GM21447 (cell line): ENCODE results near the gene RNF25.
A peak's percentile ranks its signal among the peaks of the same experiment; 100 is the strongest.
"Not testable (repeated sequence)": the region's sequence is repeated elsewhere in the genome, so short reads cannot be mapped to it uniquely, and the experiment has no call there.

Source experiments
- ATAC-seq: cut with Tn5 transposase; IDR thresholded peaks from one replicate; pipeline ENCODE4 v1.9.1; 2021; ENCODE audit not compliant: unreplicated experiment

RNF25 gene

DNA sequence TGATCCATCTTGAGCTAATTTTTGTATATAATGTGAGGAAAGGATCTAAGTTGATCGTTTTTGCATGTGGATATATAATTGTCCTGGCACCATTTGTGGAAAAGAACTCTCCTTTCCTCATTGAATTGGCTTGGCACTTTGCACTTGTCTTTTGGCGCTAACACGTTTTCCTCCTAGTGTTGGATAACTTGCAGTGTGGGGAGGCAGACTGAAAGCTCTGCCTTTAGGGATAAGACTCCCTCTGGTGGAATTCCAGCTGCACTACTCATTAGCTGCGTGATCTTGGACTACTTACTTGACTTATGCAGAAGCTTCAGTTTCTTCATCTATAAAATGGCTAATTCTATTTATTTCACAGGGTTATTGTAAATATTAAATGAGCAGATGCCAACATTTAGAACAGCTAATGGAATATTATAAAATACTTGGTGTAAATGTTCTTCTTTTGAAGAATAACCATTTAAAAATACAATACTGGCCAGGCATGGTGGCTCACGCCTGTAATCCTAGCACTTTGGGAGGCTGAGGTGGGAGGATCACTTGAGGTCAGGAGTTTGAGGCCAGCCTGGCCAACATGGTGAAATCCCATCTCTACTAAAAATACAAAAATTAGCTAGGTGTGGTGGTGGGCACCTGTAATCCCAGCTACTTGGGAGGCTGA, 15.7 kb upstream of the RNF25 start:
- ATAC-seq = not testable (repeated sequence)

DNA sequence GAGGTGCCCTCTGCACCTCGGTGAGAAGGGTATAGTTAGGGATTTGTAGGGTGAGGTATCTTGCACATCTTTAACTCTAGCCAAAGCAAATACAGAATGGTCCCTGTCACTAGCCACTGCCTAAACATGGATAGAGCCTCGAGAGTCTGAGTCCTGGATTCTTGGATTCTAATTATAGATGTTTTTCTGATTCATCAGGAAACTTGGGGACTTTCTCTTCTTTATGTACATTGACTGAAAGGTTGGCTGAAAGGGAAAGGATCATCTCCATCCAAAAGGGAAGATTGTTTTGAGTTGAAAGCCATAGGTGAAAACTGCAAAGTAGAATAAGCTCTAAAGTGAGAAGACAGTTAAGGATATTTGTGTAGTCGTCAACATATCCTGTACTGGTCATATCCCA, 8.3 kb upstream of the RNF25 start:
- ATAC-seq = no peak

DNA sequence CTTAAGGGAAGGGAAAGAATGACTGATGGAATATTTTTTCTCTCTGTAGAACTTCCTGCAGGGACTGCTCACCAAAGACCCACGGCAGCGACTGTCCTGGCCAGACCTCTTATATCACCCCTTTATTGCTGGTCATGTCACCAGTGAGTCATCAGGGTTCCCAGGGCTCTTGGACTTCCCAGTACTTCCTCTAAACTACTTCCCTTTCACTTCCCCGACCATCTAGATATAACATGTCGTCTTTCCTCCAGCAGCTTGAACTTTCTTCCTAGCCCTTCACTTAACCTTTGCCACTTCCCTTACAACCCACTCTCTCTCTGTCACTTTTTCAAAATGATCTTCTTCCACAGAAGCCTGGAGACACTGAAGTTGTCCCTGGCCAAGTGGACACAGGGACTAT, 7.3 kb upstream of the RNF25 start:
- no peak for ATAC-seq

- ATAC-seq = no peak
Observed at GRCh38 chr2:218671097-218671653, 627 bp downstream of the RNF25 start.

GRCh38 chr2:218664653-218665052, 7.1 kb downstream of the RNF25 start:
- no peak for ATAC-seq

- ATAC-seq = no peak
Observed at GRCh38 chr2:218663901-218664300, 7.9 kb downstream of the RNF25 start.

GRCh38 chr2:218662827-218663226, 9.0 kb downstream of the RNF25 start:
- ATAC-seq = no peak

DNA sequence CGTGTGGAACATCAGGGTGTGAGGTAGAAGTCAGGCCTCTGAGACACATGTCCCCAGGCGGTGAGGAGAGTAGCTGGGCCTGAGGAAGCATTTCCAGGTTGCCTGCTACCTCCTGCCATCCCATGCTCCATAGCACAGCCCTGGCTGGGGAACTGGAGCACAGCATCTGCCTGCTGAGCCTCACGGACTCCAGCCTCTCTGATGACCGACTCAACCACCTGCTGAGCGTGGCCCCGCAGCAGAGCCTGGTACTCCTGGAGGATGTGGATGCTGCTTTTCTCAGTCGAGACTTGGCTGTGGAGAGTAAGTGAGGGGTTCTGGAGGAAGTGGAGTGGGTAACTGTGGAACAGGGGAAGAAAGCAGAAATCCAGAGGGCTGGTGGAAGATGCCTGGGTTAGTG, 9.4 kb downstream of the RNF25 start:
- no peak for ATAC-seq

- no peak for ATAC-seq
Observed at GRCh38 chr2:218659988-218660358, 11.8 kb downstream of the RNF25 start.

GRCh38 chr2:218659258-218659987, 12.4 kb downstream of the RNF25 start, which contains the start of the genes BCS1L and ZNF142:
TSS of gene BCS1L (plus strand) at chr2:218659683. CDS start at chr2:218660988, 1,305 bp downstream.
TSS of gene ZNF142 (minus strand) at chr2:218659623. CDS start at chr2:218656429, 3,194 bp downstream.
- ATAC-seq = peak; percentile 95

DNA sequence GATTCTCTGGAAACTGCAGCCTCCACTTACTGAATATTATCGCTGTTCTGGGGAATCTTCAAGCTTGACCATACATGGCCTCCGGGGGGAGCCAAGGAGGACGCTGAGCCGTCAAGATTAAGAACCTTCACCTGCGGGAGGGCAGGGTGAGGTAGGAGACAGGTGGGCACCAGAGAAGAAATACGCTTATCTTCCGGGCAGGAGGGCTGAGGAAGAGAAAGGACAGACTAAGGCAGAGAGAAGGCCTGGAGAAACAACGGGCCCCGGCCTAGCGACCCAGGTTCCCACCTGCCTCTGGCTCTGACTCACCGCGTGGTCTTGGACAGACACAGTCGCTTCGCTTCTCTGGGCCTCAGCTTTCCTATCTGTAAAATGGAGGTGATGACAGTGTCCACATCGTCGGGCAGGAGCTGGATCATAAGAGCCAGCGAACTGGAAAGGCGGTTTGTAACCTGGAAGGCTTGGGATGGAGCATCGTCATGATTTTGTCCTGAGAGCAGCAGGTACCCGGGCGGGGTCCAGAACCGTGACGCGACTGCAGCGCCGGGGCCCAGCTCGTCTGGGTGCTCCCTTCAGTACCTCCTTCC, 13.0 kb downstream of the RNF25 start:
- peak; percentile 35 for ATAC-seq

DNA sequence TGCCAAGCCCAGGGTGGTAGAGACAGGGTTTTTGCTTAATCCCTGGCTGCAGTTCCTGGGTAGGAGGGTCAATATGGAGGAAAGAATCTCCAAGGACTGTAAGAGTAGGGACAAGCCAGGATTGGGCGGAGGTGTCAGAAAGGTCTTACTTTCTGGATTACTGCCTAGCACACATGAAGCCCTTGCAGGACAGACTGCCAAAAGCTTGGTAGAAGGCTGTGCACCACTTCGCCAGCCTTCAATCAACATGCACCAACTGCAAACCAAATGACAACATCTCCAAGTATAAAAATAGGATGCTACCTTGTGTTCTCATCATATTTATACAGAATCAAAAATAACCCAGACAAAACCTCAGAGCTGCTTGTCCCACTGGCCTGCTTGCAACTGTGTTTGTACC, 16.1 kb downstream of the RNF25 start:
- ATAC-seq = no peak

DNA sequence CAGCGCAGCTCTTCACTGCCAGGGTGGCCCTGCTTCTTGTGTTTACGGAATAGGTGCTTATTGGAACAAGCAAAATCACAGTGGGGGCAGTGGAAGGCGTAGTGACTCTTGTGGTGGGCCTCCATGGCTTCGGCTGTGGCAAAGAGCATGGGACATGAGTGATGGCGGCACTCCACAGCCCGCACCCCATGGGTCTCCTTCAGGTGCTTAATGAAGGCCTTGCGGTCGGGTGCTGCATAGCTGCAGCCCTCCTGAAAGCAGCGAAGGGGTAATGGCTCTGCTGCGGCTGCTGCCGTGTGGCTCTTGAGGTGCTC, 23.1 kb downstream of the RNF25 start:
- no peak for ATAC-seq

DNA sequence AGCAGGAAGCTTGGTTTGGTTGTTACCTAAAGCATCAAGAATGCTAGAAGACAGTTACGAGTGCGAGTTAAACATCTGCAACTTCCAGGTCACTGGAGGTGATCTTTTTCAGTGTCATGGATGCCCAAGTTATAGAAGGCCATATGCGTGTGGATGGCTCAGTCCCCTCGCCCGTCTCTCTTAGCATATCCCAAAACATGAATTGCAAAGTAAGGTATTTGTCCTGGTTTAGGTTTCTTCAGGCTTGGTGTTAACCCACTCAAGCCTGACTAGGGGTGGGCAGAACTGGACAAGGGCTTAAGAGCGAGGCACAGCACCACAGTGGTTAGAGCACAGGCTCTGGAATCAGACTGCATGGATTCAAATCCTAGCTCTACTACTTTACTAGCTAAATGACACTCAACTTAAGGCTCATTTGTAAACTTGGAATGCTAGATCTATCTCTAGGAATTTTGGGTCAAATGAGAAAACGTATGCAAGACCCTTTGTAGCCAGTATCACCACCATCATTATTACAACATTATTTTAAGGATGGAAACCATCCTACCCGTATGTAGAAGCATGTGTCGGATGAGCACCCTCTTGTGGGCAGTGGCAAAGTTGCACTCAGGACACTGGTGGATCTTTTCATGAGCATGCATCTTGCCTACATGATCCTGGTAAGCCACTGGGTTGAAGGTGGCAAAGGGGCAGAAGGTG, 23.6 kb downstream of the RNF25 start:
- ATAC-seq = no peak

GRCh38 chr2:218645126-218645525, 26.7 kb downstream of the RNF25 start:
- ATAC-seq = peak; percentile 69

- peak; percentile 5 for ATAC-seq
Observed at GRCh38 chr2:218644721-218645120, 27.1 kb downstream of the RNF25 start.

- no peak for ATAC-seq
Observed at GRCh38 chr2:218643751-218644310, 28.0 kb downstream of the RNF25 start.

DNA sequence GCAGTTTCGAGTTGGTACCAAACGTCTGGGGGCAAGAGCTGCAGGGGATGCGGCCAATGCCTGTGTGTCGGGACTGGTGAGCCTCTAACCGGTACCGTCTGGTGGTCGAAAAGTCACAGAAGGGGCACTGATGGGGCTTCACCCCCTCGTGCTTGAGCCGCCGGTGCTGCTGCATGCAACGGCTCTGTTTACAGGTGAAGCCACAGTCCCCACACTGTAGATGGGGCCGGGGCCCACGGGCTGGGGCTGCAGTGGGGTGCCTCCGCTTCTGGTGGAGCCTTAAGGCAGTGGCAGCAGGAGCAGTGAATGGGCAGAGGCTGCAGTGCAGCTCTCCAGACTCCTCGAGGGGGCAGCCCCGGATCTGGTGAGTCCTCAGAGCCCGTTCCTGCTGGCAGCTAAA, 29.0 kb downstream of the RNF25 start:
- ATAC-seq = no peak

- no peak for ATAC-seq
Observed at GRCh38 chr2:218642121-218642656, 29.6 kb downstream of the RNF25 start.

DNA sequence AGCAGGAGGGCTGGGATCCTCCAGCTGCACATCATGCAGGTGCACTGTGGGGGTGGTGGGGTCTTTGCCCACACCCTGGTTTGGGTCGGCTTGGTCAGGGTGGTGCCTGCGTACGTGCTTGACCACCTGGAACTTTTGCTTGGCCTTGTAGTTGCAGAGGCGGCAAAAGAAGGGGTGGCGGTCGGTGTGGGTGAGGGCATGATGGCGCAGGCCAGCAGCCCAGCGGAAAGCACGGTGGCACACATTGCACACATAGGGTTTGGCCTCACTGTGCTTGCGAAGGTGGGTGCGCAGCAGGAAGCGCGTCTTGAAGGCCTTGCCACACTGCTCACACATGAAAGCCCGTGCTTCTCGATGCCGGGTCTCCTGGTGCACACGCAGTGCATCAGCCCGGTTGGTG, 33.4 kb downstream of the RNF25 start:
- no peak for ATAC-seq

DNA sequence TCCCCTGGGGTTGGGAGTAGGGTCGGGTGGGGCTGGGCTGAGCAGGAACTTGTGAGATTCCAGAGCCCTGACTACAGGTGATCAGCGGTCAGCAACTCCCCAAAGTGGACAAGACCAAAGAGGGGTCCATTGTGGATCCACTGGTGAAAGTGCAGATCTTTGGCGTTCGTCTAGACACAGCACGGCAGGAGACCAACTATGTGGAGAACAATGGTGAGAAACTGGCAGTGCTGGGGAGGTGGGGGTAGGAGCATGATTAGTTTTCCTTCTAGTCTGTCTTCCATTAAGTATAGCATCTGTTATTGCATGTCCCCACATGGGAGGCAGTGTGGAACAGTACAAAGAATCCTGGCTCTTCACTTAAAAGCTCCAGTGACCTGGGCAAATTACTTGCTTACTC, 36.1 kb downstream of the RNF25 start:
- ATAC-seq = no peak
